A549 (cell line): ENCODE results near the gene CACNA1E. TPM values are rescaled to one million over a fixed set of nuclear protein-coding genes. Genes with fewer than 3 reads are reported as not detected.

Experiments
- ATAC-seq, 2 experiments: fragments of 200-7000 bp in 1 of 2; fragments of >200 bp in 1 of 2; cut with Nextera tagmentation in 1 of 2; cut with Tn5 transposase in 1 of 2; 3 replicates each; pipeline versions ENCODE4 v1.8.0 to v1.9.1; 2018 to 2020; ENCODE audit warnings: mild to moderate bottlenecking in 1 of 2, moderate library complexity in 1 of 2
- CTCF ChIA-PET: fragments of 300-600 bp; sonication (Branson Sonifier 250); formaldehyde crosslinking; extraction: SDS; loops from one replicate; lab custom pipeline; 2021; ENCODE audit warnings: antibody characterized with exemption, inconsistent platforms; lab: Yijun Ruan, JAX
- POLR2A ChIA-PET: fragments of 350-600 bp; formaldehyde crosslinking; extraction: SDS; loops from one replicate; lab custom pipeline; 2021; ENCODE audit warnings: antibody characterized with exemption, inconsistent platforms; lab: Yijun Ruan, JAX
- DNase-seq, 2 experiments: peaks; one replicate each; pipeline versions ENCODE4 v3.0.0 to v3.0.0-alpha.2; 2011 to 2016; ENCODE audit warnings: low read depth in 1 of 2, low spot score in 1 of 2
- FAIRE-seq: peaks from 2 replicates; lab custom pipeline; 2011; peaks lifted over from hg19 to GRCh38; lab: Jason Lieb, UNC
- H3K27ac ChIP-seq, 2 experiments: fragments of >200 bp; sonication (Bioruptor Twin); formaldehyde crosslinking; 3 replicates each; pipeline ENCODE4 v1.5.1; 2016 to 2017
- H3K4me1 ChIP-seq: fragments of >200 bp; sonication (Bioruptor Twin); formaldehyde crosslinking; 3 replicates; pipeline ENCODE4 v1.6.1; 2016
- H3K4me2 ChIP-seq: fragments of >200 bp; sonication (Bioruptor Twin); formaldehyde crosslinking; 3 replicates; pipeline ENCODE4 v1.6.1; 2016
- H3K4me3 ChIP-seq: fragments of >200 bp; sonication (Bioruptor Twin); formaldehyde crosslinking; 3 replicates; pipeline ENCODE4 v1.5.1; 2016
- H3K9me3 ChIP-seq: fragments of >200 bp; sonication (Bioruptor Twin); formaldehyde crosslinking; 3 replicates; pipeline ENCODE4 v1.6.1; 2016
- CEBPB ChIP-seq, 2 experiments: fragments of >200 bp in 1 of 2; sonication (Bioruptor Twin) in 1 of 2; formaldehyde crosslinking in 1 of 2; IDR thresholded peaks; 2 replicates each; pipeline ENCODE4 v1.6.1; 2012 to 2016
- HOXB5 ChIP-seq: fragments of 250-450 bp; sonication (Bioruptor Pico); IDR thresholded peaks from 2 replicates; pipeline ENCODE4 v1.5.0; 2020; ENCODE audit warnings: mild to moderate bottlenecking, moderate library complexity
- WGBS: methylation state at CpG from one replicate; pipeline ENCODE4 v1.1.6; 2017; ENCODE audit errors: missing lambda C conversion rate; 5-methylcytosine and 5-hydroxymethylcytosine counted together
- polyA plus RNA-seq, 4 experiments: library from polyadenylated mRNA; depleted of rRNA in 3 of 4; stranded (reverse); fragments of >200 nt; fragmentation: RNase III in 1 of 4; extraction: RNeasy Plus Mini Kit Qiagen cat#74134 plus additional on column Dnase treatment in 1 of 4; gene quantifications; 2 replicates in 3 of 4; 3 replicates in 1 of 4; pipeline ENCODE4 v1.2.3, GENCODE V29; 2011 to 2017
- small RNA-seq, 6 experiments: library from RNA; depleted of rRNA; stranded (forward); fragments of <200 nt; gene quantifications; one replicate each; pipeline ENCODE3, GENCODE V24; 2012

CACNA1E gene
- polyA plus RNA-seq, 2 of the 4 experiments (the other 2 are of a cell fraction), result 0.01 TPM; not detected in 1

DNA sequence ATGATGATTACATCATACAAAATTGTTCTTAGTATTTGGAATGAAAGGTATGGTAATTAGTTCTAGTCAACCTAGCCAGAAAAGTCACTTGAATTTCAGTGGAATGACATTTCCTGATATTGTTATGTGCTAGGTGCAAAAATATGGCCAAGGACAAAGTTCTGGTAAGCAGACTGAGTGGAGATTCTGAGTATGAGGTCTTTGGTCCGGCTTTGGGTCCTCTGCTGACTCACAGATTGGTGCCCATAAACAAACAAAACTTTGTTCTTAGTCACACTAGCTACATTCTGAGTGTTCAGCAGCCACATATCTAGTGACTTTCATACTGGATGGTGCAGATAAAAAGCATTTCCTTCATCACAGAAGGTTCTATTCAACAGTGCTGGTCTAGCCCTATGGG is 372.1 kb downstream of the CACNA1E start:
- no peak for DNase-seq
- Histone ChIP-seq H3K27ac (no peak overlapping the region), H3K4me3 (no peak overlapping the region), H3K9me3 (no peaks in the 10 kb centered on the region), H3K4me1 (no peaks in the 10 kb centered on the region), H3K4me2 (no peak overlapping the region)
- ChIA-PET POLR2A (no interaction called here), CTCF (no interaction called here)
- TF ChIP-seq CEBPB (IDR thresholded peaks at IDR 0.05) (no peak), HOXB5 (CRISPR knock-in tag) (no peak)
- no peak for FAIRE-seq
- ATAC-seq, result no peak
- 0% methylated on average over 1 of the region's 1 CpG for WGBS

Small RNA genes lying within 50 kb of the gene (small RNA-seq; reads per million reads assigned to genes)
- gene RF00017, result 0 reads per million in 6 experiments
- gene RNA5SP70, result 0 to 2.4 (median 0) reads per million in 6 experiments
